Activated CD4-positive, alpha-beta T cell treated with anti-CD3 and anti-CD28 coated beads, Interleukin-2, Interleukin-4, amounts not matched to agents 100 ng/mL and 50 ng/mL, durations not matched to agents 16 hours and 8 hours (primary cell): ENCODE data around the gene ACOXL.

ENCODE experiments used
- DNase-seq: peaks from one replicate; pipeline ENCODE4 v3.0.0-alpha.2; 2020; ENCODE audit warnings: low spot score

Gene ACOXL

DNA sequence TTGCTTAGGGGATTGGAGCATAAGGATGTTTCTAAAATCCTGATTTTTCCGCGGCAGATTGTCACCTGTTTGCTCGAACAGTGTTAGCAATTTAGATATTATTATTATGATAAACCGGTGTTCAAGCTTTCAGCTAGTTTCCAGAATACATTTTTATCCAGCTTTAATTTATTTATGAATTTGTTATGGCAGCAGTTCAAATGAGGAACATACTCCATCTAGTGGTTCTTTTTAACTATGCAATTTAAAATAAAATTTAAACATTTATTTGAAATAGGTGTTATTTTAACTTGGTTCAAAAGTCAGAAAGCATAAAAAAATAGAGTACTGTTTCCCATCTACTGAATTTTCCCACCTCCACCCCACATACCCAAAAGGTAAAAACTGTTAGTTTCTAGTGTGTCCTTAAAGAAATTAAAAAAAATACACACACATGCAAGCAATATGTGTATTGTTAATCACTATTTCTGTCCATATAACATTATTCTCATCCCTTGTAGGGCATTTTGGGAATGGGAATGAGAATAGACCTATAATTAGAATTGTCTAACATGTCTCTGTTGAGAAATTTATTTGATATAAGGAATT, 23.2 kb downstream of the ACOXL start:
- no peak for DNase-seq

DNA sequence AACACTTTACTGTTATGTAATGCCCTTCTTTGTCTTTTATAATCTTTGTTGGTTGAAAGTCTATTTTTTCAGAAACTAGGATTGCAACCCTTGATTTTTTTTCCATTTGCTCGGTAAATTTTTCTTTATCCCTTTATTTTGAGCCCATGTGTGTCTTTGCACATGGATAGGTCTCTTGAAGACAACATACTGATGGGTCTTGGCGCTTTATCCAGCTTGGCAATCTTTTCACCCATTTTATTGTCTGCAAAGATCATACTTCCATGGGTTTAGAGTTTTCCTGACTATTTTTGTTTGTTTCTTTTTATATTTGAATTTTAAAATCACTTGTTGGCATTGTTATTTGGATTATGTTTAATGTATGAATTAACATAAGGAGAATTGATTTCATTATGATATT, 27.0 kb downstream of the ACOXL start:
- no peak for DNase-seq

DNA sequence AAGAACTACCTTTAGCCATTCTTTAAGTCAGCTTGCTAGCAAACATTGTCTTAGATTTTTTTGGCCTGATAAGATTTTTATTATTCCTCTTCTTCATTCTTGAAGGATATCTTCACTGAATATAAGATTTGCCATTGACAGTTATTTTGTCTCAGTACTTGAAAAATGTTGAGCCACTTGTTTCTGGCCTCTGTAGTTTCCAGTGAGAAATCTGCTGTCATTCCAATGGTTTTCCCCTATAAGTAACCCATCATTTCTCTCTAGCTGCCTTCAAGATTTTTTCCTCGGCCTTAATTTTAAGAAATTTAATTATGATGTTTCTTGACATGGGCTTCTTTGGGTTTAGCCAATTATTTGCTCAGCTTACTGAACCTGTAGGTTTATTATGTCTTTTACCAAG, 32.6 kb downstream of the ACOXL start:
- DNase-seq, result no peak

DNA sequence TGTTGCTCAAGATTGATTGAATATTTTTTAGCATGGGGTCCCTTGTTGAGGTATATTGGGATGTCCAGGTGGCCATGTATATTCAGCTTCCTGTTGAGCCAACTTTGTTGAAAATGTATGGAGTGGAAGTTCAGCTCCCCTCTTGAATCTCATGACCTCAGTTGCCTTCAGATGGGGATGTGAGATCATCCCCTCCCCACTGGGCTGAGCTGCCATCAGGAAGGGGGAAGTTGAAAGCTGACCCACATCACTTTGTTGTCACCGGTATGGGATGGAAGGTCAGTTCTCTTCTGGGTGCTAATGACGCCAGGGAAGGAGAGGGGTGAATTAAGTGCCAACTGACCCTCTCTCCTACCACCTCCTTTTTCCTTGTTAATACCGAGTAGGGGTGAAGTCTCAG, 33.9 kb downstream of the ACOXL start:
- DNase-seq, result no peak

DNA sequence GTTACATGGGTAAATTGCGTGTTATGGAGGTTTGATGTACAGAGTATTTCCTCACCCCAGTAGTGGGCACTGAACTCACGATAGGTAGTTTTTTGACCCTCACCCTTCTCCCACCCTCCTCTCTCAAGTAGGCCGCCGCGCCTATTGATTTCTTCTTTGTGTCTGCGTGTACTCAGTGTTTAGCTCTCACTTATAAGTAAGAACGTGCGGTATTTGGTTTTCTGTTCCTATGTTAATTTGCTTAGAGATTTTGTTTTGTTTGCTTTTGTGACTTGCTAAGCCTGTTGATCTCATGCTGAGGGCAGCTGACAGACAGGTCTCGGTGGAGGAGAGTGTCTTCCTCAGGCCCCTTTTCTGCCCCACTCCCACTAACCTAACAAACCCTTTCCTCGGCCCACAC, 36.2 kb downstream of the ACOXL start:
- DNase-seq, result no peak

DNA sequence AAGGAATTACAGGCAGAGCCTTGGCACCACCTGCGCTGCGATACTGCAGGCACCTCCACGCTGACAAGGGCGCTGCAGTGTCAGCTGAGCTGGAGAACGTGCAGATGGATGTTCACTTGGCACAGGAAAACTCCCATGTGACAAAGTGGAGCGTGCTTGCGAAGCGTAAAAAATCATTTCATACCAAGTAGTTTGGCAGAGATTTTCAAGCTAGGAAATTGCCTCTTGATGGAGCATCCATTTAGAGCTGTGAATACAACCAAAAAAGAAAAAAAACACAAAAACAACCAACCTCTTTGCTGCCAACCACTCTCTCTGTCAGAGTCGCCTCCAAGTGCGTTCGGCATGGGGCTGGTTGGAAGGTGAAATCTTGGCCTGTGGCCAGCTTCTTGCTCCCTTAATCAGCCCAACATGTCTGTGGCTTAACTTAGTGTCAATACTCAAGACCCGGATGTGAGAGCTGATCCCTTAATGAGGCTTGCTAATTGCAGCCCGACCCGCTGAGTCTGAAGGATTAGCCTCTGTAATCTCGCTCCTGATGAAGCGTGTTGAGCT, 38.1 kb downstream of the ACOXL start:
- no peak for DNase-seq

DNA sequence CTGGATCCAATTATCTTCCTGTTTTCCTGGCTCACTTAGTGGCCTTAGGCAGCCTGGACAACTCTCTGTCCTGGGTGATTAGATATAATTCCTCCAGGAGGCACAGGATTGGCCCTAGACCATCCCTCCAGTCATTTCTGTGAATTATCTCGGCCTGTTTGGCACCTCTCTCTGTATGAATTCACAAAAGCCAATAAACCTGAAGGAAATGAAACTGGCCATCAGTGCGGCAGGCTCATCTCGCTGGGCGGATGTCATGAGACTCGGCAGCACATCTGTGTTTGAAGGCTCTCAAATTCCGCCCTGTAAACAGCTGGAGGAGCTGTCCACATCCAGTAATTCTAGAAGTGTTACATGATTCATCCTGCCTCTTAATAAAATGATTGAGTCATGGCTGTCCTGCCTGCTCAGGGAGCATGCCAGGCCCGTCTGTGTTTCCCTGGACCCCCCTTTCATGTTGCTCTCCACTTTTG, 38.6 kb downstream of the ACOXL start:
- DNase-seq, result no peak

DNA sequence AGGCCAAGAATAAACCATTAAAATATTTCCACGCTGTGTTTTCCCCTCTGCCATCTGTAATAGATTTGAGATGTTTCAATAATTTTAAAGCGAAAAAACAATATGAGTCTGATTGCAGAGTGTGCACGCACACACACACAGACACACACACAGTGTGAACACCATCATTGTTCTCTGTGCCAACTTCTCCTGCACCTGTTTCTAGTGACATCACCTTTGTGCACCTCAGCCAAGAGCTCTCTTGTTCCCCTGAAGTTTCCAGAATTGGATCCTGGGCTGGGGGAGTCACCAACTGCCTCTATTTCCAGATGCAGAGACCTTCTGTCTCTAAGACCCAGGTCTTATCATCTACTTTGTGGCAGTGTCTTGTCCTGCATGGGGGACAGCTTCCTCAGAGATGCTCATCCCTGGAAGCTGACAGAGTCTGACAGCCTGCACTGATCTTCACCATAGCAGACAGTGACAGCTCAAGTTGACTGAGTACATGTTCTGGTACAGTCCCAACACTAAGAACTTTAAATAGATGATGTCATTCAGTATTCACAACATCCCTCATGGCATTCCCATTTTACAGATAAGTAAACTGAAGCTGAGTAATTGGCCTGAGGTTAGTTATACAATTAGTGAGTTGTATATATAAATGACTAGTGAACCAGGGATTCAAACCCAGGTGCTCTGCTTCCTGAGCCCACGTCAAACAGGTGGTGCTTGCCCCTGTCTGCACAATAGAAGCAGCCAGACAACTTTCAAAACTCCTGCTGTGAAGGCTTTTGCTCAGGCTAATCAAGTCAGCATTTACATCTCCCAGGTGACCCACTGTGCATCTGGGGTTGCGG, 39.4 kb downstream of the ACOXL start:
- no peak for DNase-seq

DNA sequence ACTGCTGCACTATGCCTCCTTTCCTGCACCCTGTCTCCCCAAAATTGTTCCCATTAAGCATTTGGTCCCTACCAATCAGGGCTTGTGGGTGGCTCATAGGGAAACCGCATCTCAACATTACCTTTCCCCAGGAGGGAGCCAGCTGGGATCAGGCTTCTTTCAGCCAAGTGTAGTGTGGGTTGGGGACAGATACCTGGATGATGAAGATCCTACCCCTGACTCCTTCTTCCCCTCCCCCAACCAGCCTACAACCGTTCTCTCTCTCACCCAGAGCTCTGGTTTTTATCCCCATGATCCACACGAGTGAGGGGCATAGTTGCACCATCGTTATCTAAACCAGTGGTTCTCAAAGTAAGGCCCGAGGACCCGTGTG, 40.0 kb downstream of the ACOXL start:
- DNase-seq, result no peak

DNA sequence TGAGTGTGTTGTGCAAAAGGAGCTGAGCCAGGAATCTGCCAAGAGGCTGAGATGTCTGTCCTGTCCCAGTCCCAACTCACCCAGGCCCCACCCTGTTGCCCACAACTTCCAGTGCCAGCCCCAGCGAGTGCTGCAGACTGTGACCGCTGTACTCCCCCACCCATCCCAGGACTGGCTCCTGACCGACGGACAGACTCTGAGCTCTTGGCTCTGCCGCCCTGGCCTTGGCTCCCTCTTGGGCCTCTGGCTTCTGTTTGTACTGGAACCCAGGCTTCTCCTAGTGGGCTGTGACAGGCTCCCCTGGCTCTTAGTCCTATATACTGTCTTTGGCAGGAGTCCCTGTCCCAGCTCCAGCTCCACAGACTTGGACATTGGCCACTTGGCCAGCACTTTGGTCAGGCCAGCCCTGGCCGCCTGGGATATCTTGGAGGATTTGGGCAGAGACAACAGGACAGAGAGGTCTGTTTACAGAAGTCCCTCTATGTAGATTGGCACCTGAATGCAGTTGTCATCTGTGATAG, 41.1 kb downstream of the ACOXL start:
- DNase-seq, result no peak

DNA sequence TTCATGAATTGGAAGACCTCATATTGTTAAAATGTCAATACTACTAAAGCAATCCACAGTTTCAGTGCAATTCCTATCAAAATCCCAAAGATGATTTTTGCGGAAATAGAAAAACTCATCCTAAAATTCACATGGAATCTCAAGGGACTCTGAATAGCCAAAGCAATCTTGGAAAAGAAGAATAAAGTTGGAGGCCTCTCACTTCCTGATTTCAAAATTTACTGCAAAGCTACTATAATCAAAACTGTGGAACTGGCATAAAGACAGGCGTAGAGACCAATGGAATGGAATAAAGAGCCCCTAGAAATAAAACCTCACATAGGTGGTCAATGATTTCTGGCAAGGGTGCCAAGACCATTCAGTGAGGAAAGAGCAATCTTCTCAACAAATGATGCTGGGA, 42.3 kb downstream of the ACOXL start:
- no peak for DNase-seq

DNA sequence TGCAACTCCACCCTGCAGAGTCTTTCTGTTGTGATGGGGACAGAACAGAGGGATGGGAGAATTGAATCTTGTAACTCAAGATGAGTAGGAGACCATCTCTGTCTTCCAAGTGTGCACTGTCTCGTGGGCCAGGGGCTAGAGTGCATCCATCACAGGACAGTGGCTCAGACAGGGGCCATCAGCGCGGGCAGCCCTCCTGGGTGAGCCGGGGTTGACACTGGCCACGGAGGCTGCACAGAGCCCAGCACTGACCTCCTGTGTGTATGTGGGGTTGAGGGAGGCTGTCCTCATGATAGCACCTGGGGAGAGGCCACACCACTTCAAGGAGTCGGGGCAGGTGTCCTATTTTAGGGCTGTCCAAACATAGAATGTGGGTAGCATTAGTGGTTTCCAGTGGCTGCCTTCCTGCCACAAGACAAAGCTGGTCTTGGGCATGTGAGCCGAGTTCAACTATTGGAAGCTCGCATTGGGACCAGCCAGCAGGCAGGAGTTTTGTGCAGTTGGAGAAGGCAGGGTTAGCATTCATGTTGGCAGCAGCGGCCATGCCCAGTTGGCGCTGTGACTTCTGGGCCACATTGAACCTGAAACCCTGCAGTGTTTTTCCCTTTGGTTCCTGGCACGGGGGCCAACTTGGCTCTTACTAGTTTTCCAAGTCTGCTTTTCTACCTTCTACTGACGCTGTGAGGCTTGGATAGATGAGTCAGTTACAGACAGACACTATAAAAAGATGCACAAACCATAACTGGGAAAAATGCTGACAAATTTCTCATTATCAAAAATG, 45.3 kb downstream of the ACOXL start:
- no peak for DNase-seq

DNA sequence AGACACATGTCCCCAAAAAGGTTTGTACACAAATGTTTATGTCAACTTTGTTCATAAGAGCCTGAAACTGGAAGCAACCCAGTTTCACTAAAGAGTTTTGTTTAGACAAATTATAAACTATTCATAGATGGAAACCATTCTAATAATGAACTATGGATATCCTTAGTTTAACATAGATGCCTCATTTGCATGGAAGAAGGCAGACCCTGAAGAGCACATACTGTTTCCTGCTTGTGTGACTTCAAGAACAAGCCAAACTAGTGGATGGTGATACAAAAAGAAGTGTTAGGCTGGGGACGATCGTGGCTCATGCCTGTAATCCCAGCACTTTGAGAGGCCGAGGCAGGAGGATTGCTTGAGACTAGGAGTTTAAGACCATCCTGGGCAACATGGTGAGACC, 48.1 kb downstream of the ACOXL start:
- DNase-seq, result no peak

DNA sequence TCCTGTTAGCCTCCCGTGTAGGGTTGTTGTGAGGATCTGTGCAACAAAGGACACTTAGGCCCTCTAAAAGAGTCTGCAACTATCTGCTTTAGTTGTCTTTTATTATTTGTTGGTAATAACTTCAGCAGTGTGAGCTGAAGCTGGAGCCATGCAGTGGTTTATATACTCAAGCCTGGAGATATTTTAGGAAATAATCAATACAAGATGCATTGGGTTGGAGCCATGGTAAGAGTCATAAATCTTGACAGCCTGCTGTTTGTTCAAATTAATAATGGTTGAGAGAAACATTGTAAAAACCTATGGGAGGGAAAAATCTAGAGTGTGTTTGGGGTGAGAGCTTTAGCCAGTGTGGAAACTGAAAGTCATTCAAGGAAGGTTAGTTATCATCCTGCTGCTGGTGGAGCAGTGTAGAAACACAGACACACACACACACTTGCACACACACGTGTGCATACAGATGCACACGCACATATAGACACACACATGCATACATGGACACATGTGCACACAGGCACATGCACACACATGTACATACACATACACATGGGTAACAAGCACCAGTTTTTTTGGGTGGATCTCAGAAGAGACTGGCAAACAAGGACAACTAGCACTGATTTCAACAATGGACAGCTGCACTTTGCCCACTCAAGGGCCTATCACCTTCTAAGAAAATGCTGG, 51.0 kb downstream of the ACOXL start:
- no peak for DNase-seq

DNA sequence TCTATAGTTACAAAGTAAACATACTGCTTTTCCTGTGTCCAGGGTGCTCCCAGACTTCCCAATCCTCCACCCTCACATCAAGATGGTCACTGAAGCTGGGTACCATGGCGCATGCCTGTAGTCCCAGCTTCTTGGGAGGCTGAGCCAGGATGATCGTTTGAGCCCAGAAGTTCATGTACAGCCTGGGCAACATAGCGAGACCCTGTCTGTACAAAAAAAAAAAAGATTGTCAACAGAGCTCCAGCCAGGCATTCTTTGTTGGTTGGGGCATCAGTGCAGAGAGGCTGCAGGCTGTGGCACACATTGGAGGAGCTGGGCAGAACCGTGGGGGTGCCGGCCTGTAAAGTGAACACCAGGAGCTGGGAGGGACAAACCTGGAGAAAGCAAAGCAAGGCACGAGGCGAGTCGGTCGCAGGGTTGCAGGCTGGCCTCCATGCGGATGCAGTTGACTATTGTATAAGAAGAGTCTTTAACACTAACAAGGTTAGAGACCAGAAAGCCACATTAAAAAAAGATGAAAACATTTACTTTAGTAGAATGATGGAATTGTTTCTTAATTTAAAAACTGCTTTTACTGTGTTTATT, 51.8 kb downstream of the ACOXL start:
- no peak for DNase-seq

DNA sequence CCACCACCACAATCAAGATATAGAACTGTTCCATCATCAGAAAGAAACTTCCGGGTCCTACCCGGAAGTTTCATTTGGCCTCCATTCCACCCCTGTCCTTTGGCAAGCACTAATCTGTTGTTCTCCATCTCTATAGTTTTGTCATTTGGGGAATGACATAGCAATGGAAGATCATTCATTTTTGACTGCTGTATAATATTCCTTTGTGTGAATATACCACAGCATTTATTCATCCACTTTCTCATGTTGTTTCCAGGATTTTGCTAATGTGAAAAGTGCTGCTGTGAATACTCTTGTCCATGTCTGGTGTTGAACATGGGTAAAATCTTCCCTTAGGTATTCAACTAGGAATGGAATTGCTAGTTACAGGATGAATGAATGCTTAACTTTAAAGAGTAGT, 53.1 kb downstream of the ACOXL start:
- DNase-seq, result no peak

DNA sequence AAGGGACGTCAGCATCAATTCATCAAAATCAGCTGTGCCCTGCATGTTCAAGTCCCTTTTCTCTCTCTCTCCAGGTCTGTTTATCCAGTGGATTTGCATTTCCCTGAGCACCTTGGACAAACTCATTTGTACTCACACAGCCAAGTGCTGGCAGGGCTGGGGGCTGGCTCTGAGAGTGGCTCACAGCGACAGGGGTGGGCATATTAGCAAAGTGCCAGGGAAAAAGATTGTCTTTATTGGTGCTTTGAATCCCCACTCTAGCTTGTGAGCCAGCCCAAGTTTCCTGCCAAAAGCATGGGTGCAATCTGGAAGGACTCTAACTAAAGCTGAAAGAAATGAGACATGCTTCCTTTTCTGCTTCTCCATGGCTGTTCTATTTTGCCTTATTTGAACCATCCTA, 56.6 kb downstream of the ACOXL start:
- DNase-seq, result no peak

DNA sequence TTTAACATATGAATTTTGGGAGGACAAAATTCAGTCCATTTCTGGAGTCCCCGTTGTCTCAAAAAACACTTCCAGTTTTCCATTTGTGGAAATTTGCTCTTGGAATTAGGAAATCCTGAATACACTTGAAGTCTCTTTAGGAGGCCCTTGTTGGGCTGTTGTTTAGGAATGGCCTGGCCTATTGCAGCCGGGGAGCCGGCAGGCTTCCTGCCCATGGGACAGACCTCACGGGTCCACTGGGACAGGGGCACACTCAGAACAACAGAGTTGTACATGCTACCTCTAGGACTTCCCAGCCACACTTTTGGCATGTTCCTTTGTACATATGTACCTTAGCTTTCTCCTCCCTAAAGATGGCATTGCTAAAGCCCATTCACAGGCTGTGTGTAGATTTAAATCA, 57.3 kb downstream of the ACOXL start:
- no peak for DNase-seq

DNA sequence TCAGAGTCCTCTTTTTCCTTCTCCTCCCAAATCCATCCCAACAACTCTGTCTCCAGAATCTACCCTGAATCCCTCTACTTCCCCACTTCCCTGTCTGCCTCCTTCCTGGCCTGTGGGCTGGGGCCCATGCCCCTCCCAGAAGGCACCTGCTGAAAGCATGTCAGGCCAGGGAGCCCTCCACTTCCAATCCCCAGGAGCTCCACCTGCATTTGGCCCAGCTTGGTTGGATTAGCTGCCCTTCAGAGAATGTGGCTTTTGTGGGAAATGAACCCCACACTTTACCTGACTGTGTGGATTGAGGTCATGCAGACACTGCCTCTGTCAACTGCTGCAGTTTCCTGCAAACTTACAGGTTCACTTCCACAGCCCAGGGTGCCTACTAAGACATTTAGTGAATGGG, 58.5 kb downstream of the ACOXL start:
- no peak for DNase-seq

DNA sequence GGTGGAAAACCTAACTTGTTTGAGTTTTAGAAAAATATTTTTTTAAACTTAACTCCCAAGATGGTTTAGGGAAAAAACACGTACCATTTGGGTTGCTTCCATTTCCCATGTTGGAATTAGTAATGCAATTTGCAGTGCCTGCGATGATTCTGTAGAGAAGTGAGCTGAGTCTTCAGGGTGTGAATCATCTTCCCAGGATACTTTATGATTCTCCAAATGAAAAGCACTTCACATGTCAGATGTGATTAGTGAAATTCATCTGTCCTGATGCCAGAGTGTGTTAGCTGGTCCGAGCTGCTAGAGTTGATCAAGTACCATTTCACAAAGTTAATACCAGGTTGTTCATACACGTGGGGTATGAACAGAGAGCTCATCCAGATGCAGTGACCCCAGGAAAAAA, 59.1 kb downstream of the ACOXL start:
- no peak for DNase-seq

DNA sequence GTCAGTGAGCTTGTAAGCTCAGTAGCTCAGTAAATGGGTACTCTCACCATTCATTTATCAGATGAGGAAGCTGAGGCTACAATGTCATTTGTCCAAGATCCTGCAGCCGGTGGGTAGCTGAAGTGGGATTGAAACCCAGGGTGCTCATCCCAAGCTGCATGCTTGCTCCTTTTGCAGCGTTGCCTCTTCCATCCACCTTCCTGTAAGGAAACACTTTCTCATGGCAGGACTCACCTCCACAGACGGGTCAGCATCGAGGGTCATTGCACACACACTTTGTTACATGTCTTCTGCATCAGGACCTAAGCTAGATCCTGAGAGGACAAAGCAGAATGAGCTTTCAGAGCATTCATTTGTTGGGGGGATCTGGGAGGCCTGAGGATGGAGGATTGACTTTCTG, 60.7 kb downstream of the ACOXL start:
- no peak for DNase-seq

DNA sequence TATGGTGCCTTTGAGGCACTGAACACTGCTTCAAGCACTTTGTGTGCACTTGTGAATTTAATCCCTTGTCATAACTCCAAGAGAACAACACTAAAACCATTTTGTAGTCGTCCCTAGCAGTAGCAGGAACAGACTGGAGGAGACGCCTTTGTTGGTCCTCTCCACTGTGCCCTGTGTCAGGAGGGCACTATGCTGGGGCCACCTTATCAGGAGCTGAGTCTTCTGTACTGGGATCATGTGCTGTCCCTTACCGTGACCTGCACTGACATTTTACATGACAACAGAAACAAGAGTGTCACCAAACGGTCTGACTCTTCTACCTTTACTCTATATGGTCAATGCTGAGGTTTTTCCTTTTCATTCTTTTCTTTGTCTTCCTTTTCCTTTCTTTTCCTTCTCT, 62.0 kb downstream of the ACOXL start:
- no peak for DNase-seq
